RWPE1 (cell line): ENCODE measurements around the gene AUTS2.

Source experiments
- CTCF ChIA-PET: fragments of 350-600 bp; sonication (Branson Sonifier 250); formaldehyde crosslinking; extraction: SDS; loops from one replicate; lab custom pipeline; 2021; lab: Yijun Ruan, JAX
- POLR2A ChIA-PET: fragments of 400-600 bp; formaldehyde crosslinking; extraction: SDS; loops from one replicate; lab custom pipeline; 2020; ENCODE audit warnings: antibody characterized with exemption; ENCODE audit not compliant: low non-redundant PET; lab: Yijun Ruan, JAX
- DNase-seq: peaks from one replicate; pipeline ENCODE4 v3.0.0; 2012; ENCODE audit warnings: low spot score
- H3K27ac ChIP-seq: fragments of 450-650 bp; 2 replicates; pipeline ENCODE4 v1.5.1; 2017
- TF ChIP-seq, protein P1 (sequence below): fragments of 450-650 bp; conservative IDR thresholded peaks from 2 replicates; pipeline ENCODE4 v1.5.1; 2017; ENCODE audit warnings: low read depth, mild to moderate bottlenecking

AUTS2 gene

DNA sequence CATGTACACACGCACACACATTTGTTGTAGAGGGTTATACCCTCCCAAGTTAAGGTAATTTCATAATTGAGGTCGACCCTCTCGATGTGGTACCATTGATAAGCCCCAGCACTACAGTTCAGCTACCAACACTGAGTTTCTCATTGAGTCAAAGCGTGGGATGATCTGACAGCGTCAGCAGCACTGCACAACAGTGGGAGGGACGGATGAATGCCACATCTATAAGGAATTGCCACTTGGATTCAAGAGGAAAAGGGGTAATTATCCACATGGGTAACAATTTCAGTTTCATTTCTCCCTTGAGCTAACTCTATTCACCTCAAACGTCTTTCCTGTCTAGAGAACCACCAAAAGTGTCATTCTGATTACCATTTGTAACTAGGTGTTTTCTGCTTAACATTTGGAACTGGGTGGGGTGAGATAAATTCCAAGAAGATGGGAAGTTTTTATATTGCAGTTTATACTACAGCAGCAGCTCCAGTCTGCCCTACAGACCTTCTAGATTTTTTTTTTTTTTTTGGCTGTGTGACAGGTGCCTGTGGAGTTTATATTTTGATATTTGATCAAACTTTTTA, 342.9 kb downstream of the AUTS2 start:
- CTCF ChIA-PET = no interaction called here

DNA sequence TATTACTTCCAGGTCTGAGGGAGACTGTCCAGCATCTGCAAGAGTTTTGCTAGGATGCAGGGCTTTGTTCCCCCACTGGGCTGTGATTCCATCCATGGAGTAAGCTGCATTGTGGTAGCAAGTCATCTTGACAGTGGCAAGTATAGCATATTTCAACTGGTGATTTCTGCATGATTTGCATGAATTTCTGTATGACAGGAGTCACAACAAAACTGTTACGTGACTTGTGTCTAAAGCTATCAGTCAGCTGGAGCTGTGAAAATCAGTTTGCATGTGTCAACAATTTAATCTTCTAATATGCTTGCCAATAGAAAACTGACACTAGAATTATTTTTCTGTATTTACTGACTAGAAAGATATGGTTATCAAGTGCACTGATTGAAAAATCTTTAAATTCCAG, 344.3 kb downstream of the AUTS2 start:
- TF ChIP-seq, protein P1, sequence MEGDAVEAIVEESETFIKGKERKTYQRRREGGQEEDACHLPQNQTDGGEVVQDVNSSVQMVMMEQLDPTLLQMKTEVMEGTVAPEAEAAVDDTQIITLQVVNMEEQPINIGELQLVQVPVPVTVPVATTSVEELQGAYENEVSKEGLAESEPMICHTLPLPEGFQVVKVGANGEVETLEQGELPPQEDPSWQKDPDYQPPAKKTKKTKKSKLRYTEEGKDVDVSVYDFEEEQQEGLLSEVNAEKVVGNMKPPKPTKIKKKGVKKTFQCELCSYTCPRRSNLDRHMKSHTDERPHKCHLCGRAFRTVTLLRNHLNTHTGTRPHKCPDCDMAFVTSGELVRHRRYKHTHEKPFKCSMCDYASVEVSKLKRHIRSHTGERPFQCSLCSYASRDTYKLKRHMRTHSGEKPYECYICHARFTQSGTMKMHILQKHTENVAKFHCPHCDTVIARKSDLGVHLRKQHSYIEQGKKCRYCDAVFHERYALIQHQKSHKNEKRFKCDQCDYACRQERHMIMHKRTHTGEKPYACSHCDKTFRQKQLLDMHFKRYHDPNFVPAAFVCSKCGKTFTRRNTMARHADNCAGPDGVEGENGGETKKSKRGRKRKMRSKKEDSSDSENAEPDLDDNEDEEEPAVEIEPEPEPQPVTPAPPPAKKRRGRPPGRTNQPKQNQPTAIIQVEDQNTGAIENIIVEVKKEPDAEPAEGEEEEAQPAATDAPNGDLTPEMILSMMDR = no peak
- CTCF ChIA-PET = no interaction called here
- no peak overlapping the region for H3K27ac ChIP-seq
- POLR2A ChIA-PET = no interaction called here
- no peak for DNase-seq

More for the DNA sequence above, 342.9 kb downstream of the AUTS2 start:
- H3K27ac ChIP-seq = no peak overlapping the region
- TF ChIP-seq, protein P1 = no peak
- no peak for DNase-seq
- POLR2A ChIA-PET = no interaction called here

DNA sequence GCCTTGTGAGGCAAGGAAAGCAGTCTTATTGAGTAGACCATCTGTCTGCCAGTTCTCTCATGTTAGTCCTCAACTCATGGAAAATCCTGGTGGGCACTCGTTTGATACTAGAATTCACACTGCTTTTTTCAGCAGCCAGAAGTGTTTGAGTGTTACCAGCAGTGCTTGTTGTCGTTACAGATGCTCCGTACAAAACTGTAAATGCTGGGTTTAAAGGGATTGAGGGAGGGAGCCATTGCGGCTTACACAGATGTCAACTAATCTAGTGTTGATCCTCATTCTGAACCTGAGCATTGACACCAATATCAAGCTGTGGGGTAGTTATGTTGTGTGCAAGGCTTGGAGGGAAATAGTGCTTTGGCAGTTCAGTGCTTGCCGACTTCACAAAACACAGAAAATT, 348.6 kb downstream of the AUTS2 start:
- CTCF ChIA-PET = interaction anchor here (0.6 kb wide), 1 partner anchor 68 kb away, joined by 3 read pairs; no protein-coding TSS in a partner anchor
- DNase-seq = no peak
- TF ChIP-seq, protein P1 = no peak
- POLR2A ChIA-PET = no interaction called here
- H3K27ac ChIP-seq = no peak overlapping the region

DNA sequence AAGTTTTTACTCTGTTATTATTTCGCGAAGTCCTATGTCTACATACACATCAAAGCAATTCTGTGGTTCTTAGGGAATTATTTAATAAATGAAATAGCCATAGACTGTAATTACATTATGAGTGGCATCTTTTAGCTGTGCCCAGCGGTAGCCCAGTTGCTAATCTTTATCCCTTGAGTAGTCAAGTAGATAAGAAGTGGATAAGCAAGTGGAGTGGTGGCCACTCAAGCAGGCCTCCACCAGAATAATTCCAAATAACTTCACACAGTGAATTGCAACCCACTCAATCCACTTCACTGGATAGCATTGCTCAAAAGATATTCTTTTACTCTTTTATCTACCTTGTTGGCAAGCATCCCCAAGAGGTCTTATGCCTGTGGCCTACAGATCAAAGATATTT, 349.7 kb downstream of the AUTS2 start:
- TF ChIP-seq, protein P1 = no peak
- H3K27ac ChIP-seq = no peak overlapping the region
- CTCF ChIA-PET = no interaction called here
- POLR2A ChIA-PET = no interaction called here
- no peak for DNase-seq

DNA sequence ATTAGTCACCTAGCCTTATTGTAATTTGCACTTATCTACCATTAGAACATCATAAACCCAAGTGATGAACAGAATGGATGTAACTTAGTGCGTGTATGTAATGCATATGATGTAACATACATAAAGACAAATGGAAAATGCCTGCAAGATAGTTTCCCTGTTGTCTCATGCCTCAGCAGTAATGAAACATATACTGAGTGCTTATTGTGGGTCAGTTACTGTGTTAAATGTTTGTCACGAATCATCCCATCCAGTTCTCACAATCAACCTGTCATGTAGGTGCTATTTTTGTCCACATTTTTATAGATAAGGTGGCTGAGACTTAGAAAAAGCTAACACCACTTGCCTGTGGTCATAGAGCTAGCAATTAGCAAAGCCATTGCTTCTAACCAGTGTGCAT, 350.8 kb downstream of the AUTS2 start:
- CTCF ChIA-PET = no interaction called here

DNA sequence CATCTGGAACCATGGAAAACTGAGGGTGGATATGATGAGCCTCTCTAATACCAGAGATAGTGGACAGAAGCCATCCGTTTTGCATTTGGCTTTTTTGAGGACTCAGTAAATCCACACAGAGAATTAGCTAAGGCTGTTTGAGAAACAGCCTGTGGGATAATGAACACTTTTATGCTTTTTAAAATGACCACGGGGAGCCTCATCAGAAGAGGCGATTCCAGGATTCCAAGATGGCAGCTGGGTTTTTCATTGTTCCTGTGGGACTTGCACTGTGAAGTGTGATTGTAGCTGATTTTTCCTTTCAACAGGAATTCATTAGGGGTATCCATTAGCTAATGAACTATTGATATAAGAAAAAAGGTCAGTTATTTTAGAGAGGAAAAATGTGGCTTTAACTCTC, 353.2 kb downstream of the AUTS2 start:
- CTCF ChIA-PET = interaction anchor here (0.7 kb wide), 1 partner anchor 235 kb away, joined by 3 read pairs; no protein-coding TSS in a partner anchor
- no peak for DNase-seq

More for the DNA sequence above, 350.8 kb downstream of the AUTS2 start:
- TF ChIP-seq, protein P1 = no peak
- POLR2A ChIA-PET = no interaction called here
- no peak for DNase-seq
- no peak overlapping the region for H3K27ac ChIP-seq

More for the DNA sequence above, 353.2 kb downstream of the AUTS2 start:
- TF ChIP-seq, protein P1 = no peak
- POLR2A ChIA-PET = no interaction called here
- H3K27ac ChIP-seq = no peak overlapping the region
